ENCODE measurements around the gene GALNT7.

Gene GALNT7

DNA sequence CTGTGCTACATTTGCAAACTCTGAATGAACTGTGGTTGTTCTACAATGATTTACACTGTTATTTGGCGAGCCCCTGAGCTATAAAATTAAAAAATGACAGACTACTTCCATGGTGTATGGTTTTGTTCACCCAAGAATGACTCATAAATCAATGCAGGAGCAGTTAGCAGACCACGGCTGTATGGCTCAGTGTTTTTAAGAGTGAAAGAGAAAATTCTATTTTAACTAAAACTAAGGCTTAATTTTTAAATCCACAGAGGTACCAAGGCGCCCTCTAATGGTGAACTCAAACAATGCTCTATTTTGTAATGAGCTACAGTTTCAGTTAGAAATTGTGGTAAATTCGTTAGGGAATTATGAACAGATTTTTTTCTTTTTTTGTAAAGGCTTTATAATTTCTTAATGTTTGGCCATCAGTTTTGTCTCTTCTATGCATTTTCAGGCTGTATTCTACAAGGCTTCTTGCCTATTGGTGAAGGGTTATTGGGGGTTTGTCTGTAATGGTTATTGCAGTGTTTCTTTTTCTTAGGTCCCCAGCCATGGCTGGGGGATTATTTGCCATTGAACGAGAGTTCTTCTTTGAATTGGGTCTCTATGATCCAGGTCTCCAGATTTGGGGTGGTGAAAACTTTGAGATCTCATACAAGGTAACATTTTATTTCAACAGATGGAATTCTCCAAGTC lies 133.0 kb downstream of the GALNT7 start:
- POLR2A ChIA-PET, result interaction anchor here (1.5 kb wide), 1 partner anchor 32 kb away, joined by 4 read pairs; the partner anchor contains the start of gene HMGB2
- CTCF ChIA-PET, result interaction anchor here (0.5 to 3.0 kb wide), 42 partner anchors 9 to 527 kb away, joined by 3 to 35 read pairs (median 4); no protein-coding TSS in a partner anchor
- TF ChIP-seq ZNF529 (tag by site-specific recombination; IDR thresholded peaks at IDR 0.05; ENCODE audit: insufficient replicate concordance) (no peak), ZNF19 (tag by site-specific recombination; IDR thresholded peaks at IDR 0.05; ENCODE audit: low read depth) (no peak), ZIC2 (tag by site-specific recombination; IDR thresholded peaks at IDR 0.05) (no peak), YY2 (tag by site-specific recombination; IDR thresholded peaks at IDR 0.05) (no peak), ZNF311 (tag by site-specific recombination; IDR thresholded peaks at IDR 0.05; ENCODE audit: borderline replicate concordance) (no peak), ZNF10 (tag by site-specific recombination; IDR thresholded peaks at IDR 0.05) (no peak), ZNF629 (tag by site-specific recombination; IDR thresholded peaks at IDR 0.05) (no peak), ZNF211 (tag by site-specific recombination; IDR thresholded peaks at IDR 0.05; ENCODE audit: low read depth) (no peak), ZNF654 (tag by site-specific recombination; IDR thresholded peaks at IDR 0.05; ENCODE audit: low read depth) (peak; percentile 43), ZNF658 (tag by site-specific recombination; IDR thresholded peaks at IDR 0.05) (no peak), ZNF426 (tag by site-specific recombination; IDR thresholded peaks at IDR 0.05) (no peak)
- TF ChIP-seq, protein P1, sequence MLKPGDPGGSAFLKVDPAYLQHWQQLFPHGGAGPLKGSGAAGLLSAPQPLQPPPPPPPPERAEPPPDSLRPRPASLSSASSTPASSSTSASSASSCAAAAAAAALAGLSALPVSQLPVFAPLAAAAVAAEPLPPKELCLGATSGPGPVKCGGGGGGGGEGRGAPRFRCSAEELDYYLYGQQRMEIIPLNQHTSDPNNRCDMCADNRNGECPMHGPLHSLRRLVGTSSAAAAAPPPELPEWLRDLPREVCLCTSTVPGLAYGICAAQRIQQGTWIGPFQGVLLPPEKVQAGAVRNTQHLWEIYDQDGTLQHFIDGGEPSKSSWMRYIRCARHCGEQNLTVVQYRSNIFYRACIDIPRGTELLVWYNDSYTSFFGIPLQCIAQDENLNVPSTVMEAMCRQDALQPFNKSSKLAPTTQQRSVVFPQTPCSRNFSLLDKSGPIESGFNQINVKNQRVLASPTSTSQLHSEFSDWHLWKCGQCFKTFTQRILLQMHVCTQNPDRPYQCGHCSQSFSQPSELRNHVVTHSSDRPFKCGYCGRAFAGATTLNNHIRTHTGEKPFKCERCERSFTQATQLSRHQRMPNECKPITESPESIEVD (tag by site-specific recombination; IDR thresholded peaks at IDR 0.05), result peak; percentile 54
- TF ChIP-seq, protein P2, sequence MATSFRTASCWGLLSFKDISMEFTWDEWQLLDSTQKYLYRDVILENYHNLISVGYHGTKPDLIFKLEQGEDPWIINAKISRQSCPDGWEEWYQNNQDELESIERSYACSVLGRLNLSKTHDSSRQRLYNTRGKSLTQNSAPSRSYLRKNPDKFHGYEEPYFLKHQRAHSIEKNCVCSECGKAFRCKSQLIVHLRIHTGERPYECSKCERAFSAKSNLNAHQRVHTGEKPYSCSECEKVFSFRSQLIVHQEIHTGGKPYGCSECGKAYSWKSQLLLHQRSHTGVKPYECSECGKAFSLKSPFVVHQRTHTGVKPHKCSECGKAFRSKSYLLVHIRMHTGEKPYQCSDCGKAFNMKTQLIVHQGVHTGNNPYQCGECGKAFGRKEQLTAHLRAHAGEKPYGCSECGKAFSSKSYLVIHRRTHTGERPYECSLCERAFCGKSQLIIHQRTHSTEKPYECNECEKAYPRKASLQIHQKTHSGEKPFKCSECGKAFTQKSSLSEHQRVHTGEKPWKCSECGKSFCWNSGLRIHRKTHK (tag by site-specific recombination; IDR thresholded peaks at IDR 0.05), result no peak
- Histone ChIP-seq H3K9me3 (ENCODE audit: control insufficient read depth, insufficient read depth, low read depth, low read length) (no peaks in the 10 kb centered on the region), H3K4me3 (ENCODE audit: low read depth, low read length) (no peak overlapping the region), H3K4me1 (ENCODE audit: control insufficient read depth, insufficient read depth, low read length) (no peaks in the 10 kb centered on the region), H3K27ac (ENCODE audit: extremely low read depth, low read depth, low read length) (no peak overlapping the region), H3K36me3 (ENCODE audit: control insufficient read depth in 2 of 2, insufficient read depth in 1 of 2, low read length in 2 of 2) (peaks cover 0 to 8% of the 10 kb centered on the region in 2 experiments; a peak in 1 of 3 replicates)

DNA sequence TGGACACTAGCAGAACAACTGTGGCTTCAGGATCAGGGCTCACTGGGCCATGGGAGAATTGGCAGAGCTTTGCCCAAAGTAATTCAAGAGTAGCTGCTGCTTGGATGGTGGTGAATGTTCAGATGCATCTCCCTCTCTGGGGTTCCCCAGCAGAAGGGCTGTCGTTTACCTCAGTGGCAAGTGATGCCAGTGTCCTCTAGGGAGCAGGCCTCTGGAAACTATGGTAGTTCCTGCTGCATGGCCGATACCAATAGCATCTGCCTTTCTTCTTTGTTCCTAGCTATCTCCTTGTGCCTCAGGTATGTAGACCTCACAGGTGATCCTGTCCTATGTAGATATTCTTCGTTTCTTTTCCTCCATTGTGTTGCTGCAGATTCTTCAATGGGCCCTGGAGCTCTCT lies 139.2 kb downstream of the GALNT7 start:
- CTCF ChIA-PET, result interaction anchor here (2.4 kb wide), 1 partner anchor 295 kb away, joined by 7 read pairs; no protein-coding TSS in a partner anchor
- POLR2A ChIA-PET, result no interaction called here
- Histone ChIP-seq H3K4me1 (ENCODE audit: control insufficient read depth, insufficient read depth, low read length) (no peaks in the 10 kb centered on the region), H3K9me3 (ENCODE audit: control insufficient read depth, insufficient read depth, low read depth, low read length) (no peaks in the 10 kb centered on the region), H3K4me3 (ENCODE audit: low read depth, low read length) (no peak overlapping the region), H3K27ac (ENCODE audit: extremely low read depth, low read depth, low read length) (no peak overlapping the region), H3K36me3 (ENCODE audit: control insufficient read depth in 2 of 2, insufficient read depth in 1 of 2, low read length in 2 of 2) (peaks cover 0 to 36% of the 10 kb centered on the region in 2 experiments; a peak in 1 of 3 replicates)
- TF ChIP-seq ZNF624 (tag by site-specific recombination; IDR thresholded peaks at IDR 0.05), result no peak

DNA sequence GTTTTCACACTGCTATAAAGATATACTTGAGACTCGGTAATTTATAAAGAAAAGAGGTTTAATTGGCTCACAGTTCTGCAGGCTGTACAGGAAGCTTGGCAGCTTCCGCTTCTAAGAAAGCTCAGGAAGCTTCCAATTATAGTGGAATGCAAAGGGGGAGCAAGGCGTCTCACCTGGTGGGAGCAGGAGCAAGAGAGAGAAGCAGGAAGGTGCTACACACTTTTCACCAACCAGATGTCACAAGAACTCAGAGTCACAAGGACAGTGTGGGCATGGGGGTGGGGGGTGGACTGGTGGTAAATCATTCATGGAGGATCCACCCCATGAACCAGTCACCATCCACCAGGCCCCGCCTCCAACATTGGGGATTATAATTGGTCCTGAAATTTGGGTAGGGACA lies 142.8 kb downstream of the GALNT7 start:
- H3K9me3 ChIP-seq (ENCODE audit: control insufficient read depth, insufficient read depth, low read depth, low read length), result no peaks in the 10 kb centered on the region
- no peak overlapping the region for H3K27ac ChIP-seq (ENCODE audit: extremely low read depth, low read depth, low read length)
- CTCF ChIA-PET, result interaction anchor here (2.3 kb wide), 1 partner anchor 10 kb away, joined by 22 read pairs; no protein-coding TSS in a partner anchor
- no peaks in the 10 kb centered on the region for H3K4me1 ChIP-seq (ENCODE audit: control insufficient read depth, insufficient read depth, low read length)
- TF ChIP-seq, protein P3, sequence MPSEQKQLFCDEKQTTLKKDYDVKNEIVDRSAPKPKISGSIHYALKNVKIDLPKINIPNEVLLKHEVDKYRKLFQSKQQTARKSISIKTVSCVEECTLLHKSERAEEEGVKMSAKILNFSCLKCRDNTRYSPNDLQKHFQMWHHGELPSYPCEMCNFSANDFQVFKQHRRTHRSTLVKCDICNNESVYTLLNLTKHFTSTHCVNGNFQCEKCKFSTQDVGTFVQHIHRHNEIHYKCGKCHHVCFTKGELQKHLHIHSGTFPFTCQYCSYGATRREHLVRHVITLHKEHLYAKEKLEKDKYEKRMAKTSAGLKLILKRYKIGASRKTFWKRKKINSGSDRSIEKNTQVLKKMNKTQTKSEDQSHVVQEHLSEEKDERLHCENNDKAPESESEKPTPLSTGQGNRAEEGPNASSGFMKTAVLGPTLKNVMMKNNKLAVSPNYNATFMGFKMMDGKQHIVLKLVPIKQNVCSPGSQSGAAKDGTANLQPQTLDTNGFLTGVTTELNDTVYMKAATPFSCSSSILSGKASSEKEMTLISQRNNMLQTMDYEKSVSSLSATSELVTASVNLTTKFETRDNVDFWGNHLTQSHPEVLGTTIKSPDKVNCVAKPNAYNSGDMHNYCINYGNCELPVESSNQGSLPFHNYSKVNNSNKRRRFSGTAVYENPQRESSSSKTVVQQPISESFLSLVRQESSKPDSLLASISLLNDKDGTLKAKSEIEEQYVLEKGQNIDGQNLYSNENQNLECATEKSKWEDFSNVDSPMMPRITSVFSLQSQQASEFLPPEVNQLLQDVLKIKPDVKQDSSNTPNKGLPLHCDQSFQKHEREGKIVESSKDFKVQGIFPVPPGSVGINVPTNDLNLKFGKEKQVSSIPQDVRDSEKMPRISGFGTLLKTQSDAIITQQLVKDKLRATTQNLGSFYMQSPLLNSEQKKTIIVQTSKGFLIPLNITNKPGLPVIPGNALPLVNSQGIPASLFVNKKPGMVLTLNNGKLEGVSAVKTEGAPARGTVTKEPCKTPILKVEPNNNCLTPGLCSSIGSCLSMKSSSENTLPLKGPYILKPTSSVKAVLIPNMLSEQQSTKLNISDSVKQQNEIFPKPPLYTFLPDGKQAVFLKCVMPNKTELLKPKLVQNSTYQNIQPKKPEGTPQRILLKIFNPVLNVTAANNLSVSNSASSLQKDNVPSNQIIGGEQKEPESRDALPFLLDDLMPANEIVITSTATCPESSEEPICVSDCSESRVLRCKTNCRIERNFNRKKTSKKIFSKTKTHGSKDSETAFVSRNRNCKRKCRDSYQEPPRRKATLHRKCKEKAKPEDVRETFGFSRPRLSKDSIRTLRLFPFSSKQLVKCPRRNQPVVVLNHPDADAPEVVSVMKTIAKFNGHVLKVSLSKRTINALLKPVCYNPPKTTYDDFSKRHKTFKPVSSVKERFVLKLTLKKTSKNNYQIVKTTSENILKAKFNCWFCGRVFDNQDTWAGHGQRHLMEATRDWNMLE (tag by site-specific recombination; conservative IDR thresholded peaks at IDR 0.05; ENCODE audit: low read depth), result no peak
- TF ChIP-seq, protein P4, sequence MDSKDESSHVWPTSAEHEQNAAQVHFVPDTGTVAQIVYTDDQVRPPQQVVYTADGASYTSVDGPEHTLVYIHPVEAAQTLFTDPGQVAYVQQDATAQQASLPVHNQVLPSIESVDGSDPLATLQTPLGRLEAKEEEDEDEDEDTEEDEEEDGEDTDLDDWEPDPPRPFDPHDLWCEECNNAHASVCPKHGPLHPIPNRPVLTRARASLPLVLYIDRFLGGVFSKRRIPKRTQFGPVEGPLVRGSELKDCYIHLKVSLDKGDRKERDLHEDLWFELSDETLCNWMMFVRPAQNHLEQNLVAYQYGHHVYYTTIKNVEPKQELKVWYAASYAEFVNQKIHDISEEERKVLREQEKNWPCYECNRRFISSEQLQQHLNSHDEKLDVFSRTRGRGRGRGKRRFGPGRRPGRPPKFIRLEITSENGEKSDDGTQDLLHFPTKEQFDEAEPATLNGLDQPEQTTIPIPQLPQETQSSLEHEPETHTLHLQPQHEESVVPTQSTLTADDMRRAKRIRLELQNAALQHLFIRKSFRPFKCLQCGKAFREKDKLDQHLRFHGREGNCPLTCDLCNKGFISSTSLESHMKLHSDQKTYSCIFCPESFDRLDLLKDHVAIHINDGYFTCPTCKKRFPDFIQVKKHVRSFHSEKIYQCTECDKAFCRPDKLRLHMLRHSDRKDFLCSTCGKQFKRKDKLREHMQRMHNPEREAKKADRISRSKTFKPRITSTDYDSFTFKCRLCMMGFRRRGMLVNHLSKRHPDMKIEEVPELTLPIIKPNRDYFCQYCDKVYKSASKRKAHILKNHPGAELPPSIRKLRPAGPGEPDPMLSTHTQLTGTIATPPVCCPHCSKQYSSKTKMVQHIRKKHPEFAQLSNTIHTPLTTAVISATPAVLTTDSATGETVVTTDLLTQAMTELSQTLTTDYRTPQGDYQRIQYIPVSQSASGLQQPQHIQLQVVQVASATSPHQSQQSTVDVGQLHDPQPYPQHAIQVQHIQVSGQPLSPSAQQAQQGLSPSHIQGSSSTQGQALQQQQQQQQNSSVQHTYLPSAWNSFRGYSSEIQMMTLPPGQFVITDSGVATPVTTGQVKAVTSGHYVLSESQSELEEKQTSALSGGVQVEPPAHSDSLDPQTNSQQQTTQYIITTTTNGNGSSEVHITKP (tag by site-specific recombination; IDR thresholded peaks at IDR 0.05), result 0 out of 2 replicates have a peak, but pooled peaks have one; percentile 20
- H3K36me3 ChIP-seq (ENCODE audit: control insufficient read depth in 2 of 2, insufficient read depth in 1 of 2, low read length in 2 of 2), result peaks cover 0 to 52% of the 10 kb centered on the region in 2 experiments; a peak in 2 of 3 replicates
- POLR2A ChIA-PET, result no interaction called here
- no peak overlapping the region for H3K4me3 ChIP-seq (ENCODE audit: low read depth, low read length)
